Right lobe of liver (tissue), 6 donors: ENCODE data around the gene TLL2. TPM values are rescaled to one million over a fixed set of nuclear protein-coding genes. Genes with fewer than 3 reads are reported as not detected.

Experiments used
- ATAC-seq, 4 donors: fragments of 200-7000 bp; cut with Tn5 transposase; one replicate each; pipeline ENCODE4 v1.9.1; 2020; ENCODE audit warnings: mild to moderate bottlenecking in 4 of 4, moderate library complexity in 4 of 4
- DNase-seq, 3 donors: peaks; one replicate each; pipeline ENCODE4 v3.0.0-alpha.2; 2020
- H3K27ac ChIP-seq, 3 donors: fragments of 200-600 bp; one replicate each; pipeline ENCODE4 v1.8.0; 2022
- H3K27me3 ChIP-seq, 2 donors: fragments of 200-600 bp; one replicate each; pipeline ENCODE4 v1.8.0; 2022
- H3K36me3 ChIP-seq, 4 donors: fragments of 200-600 bp; sonication (generic) in 1 of 4; one replicate each; pipeline versions ENCODE4 v1.5.1 to v1.8.0; 2017 to 2022; ENCODE audit warnings: control low read depth in 1 of 4
- H3K4me1 ChIP-seq, 4 donors: fragments of 200-600 bp; sonication (generic) in 1 of 4; one replicate each; pipeline versions ENCODE4 v1.5.1 to v1.8.0; 2017 to 2022; ENCODE audit warnings: control low read depth in 1 of 4
- H3K4me3 ChIP-seq, 3 donors: fragments of 200-600 bp; one replicate each; pipeline ENCODE4 v1.8.0; 2022
- H3K9me3 ChIP-seq, 4 donors: fragments of 200-600 bp; sonication (generic) in 1 of 4; one replicate each; pipeline versions ENCODE4 v1.5.1 to v1.8.0; 2017 to 2022; ENCODE audit warnings: control low read depth in 1 of 4
- POLR2A ChIP-seq: fragments of 450-650 bp; IDR thresholded peaks from one replicate; pipeline ENCODE4 v1.6.1; 2017; ENCODE audit warnings: antibody characterized with exemption, mild to moderate bottlenecking
- WGBS: methylation state at CpG from one replicate; pipeline ENCODE4 v1.1.6; 2018; ENCODE audit warnings: low coverage, low lambda C conversion rate; ENCODE audit not compliant: insufficient coverage; ENCODE audit errors: missing lambda C conversion rate; 5-methylcytosine and 5-hydroxymethylcytosine counted together
- intact Hi-C, 2 donors: fragments of 100-400 bp; cut with DNase I; formaldehyde crosslinking; loops; one replicate each; pipeline versions ENCODE4 v1.11.2 to v1.14.1; 2022
- total RNA-seq, 6 experiments: library from RNA; depleted of rRNA in 2 of 6; stranded (reverse); fragments of >200 nt in 2 of 6; fragmentation: NEBNext Ultra II Directional in 3 of 6; extraction: Animal tissue kit (Norgen Biotek cat#: 25700) in 3 of 6; gene quantifications; one replicate each; pipeline versions ENCODE4 v1.1.0 to v1.2.4, GENCODE V29; 2016 to 2023
- TF ChIP-seq, protein P1 (sequence below), 4 donors: fragments of 200-600 bp in 3 of 4; fragments of 450-650 bp in 1 of 4; IDR thresholded peaks; one replicate each; pipeline versions ENCODE4 v1.5.1 to v1.8.0; 2016 to 2022; ENCODE audit warnings: antibody characterized with exemption in 4 of 4, mild to moderate bottlenecking in 2 of 4
- donor health status: DM: no; HTN: yes; CAD: no.
- donor health status: DM: no; HTN: no; CAD: no.
- donor health status: DM: no; HTN: no; CAD: no.
- donor health status: DM: no; HTN: yes; CAD: no.
- donor health status: DM: no; HTN: yes; CAD: no.

The TLL2 gene
- total RNA-seq, 6 experiments from 2014 or later = 0.11 to 0.14 TPM; not detected in 4

DNA sequence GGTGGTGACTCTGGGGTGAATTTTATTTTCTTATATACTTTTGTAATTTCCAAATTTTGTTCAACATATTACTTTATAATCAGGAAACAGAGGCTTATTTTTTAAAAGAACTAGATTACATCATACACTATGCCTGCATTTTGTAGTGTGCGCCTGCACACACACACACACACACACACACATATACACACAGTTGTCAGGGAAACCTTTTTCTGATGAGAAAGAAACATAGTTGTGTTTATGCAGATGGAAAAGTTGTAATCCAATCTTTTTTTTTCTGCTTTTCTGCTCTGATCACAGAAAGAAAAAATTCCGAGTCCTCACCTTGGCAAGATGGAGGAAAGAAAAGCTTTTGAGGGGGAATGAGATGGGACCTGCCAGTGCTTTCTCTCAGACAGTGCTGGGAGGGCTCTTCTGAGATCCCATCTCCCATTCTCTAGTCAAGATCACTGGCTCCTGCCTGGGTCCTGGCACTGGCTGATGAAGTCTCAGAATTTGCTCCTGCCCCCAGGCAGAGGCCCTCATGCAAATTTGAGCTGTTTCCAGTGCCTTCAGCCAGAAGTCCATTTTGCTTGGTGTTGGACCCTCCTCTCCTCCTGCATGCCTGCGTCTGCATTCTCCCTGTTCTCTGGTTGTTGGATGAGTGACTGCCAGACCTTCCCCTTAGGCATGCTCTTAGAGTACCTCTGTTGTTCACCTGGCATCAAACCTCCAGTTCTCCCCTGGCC is 59.7 kb downstream of the TLL2 start:
- DNase-seq (no peak), ATAC-seq (no peak)
- H3K36me3 ChIP-seq = no peaks in the 10 kb centered on the region
- intact Hi-C loops = no loop called here
- no peaks in the 10 kb centered on the region for H3K9me3 ChIP-seq
- no peaks in the 10 kb centered on the region for H3K27me3 ChIP-seq
- TF ChIP-seq, protein P1, sequence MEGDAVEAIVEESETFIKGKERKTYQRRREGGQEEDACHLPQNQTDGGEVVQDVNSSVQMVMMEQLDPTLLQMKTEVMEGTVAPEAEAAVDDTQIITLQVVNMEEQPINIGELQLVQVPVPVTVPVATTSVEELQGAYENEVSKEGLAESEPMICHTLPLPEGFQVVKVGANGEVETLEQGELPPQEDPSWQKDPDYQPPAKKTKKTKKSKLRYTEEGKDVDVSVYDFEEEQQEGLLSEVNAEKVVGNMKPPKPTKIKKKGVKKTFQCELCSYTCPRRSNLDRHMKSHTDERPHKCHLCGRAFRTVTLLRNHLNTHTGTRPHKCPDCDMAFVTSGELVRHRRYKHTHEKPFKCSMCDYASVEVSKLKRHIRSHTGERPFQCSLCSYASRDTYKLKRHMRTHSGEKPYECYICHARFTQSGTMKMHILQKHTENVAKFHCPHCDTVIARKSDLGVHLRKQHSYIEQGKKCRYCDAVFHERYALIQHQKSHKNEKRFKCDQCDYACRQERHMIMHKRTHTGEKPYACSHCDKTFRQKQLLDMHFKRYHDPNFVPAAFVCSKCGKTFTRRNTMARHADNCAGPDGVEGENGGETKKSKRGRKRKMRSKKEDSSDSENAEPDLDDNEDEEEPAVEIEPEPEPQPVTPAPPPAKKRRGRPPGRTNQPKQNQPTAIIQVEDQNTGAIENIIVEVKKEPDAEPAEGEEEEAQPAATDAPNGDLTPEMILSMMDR (IDR thresholded peaks at IDR 0.05) = no peak
- TF ChIP-seq POLR2A = no peak
- no peaks in the 10 kb centered on the region for H3K4me1 ChIP-seq
- 63% methylated on average over 3 of the region's 3 CpGs for WGBS
- no peak overlapping the region for H3K27ac ChIP-seq
- no peak overlapping the region for H3K4me3 ChIP-seq

DNA sequence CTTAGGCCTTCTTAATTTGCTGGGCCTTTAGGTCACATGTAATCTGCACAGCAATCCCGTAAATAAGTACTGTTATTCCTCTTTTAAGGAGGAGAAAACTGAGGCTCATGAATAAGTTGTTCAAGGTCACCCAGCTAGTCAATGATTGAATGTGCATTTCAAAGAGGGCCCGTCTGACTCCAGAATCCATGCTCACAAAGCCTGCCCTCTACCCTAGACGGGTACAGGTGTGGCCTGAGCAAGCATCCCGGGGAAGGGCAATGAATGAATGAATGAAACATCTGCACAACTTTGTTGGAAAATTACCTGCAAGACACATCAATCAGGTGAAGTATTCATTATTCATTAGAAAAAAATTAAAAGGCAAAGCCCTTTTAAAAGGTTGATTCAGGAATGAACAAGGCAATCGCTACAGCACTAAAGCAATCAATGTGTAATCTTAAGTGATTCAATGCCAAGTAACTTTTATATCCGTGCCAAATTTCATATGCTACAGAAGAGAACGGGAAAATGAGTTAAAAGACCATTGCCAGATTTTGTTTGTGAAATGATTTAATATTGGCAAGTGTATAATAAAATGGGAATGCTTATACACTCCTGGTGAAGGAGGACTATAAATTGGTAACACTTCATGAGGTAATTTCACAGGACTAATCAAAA is 61.1 kb downstream of the TLL2 start:
- WGBS = 31% methylated on average over 7 of the region's 7 CpGs

DNA sequence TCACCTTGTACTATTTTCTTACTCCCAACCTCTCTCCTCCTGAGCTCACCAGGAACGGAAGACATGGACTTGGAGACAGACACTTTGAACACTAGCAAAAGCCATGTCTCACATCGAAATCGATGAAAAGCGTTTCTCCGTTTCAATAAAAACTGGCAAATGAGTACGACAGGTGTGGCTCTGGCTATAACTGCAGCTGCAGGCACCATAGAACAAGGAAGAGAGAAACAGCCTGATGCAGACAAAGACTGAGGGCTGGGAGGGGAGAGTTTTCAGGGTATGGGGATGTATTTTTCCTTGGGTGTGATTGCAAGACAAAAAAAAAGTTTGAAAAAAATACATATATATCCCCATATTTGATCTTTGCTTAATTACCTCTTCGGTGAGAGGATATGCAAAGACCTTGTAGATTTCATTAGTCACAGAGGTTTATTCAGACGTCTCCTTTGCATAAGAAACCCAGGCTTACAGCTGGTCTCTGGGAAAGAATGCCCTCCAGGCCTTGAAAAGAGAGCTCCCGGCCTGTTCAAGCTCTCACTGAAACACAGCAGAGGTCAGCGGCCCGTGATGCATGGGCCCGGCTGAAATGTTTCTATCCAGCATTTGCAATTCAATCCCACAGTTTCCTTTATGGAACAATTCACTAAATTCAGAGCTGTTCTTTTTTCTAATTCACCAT is 63.1 kb downstream of the TLL2 start:
- ATAC-seq (no peak), DNase-seq (no peak)
- 68% methylated on average over 11 of the region's 12 CpGs for WGBS
- TF ChIP-seq POLR2A = no peak
- TF ChIP-seq, protein P1 (IDR thresholded peaks at IDR 0.05) = no peak
- intact Hi-C loops = no loop called here
- Histone ChIP-seq H3K27ac (no peak overlapping the region), H3K4me1 (no peaks in the 10 kb centered on the region), H3K4me3 (no peak overlapping the region), H3K9me3 (no peaks in the 10 kb centered on the region), H3K36me3 (no peaks in the 10 kb centered on the region), H3K27me3 (no peaks in the 10 kb centered on the region)

More for the DNA sequence above, 61.1 kb downstream of the TLL2 start:
- Histone ChIP-seq H3K36me3 (no peaks in the 10 kb centered on the region), H3K4me3 (no peak overlapping the region), H3K27ac (no peak overlapping the region), H3K9me3 (no peaks in the 10 kb centered on the region), H3K27me3 (no peaks in the 10 kb centered on the region), H3K4me1 (no peaks in the 10 kb centered on the region)
- ATAC-seq = no peak
- intact Hi-C loops = no loop called here
- no peak for DNase-seq
- TF ChIP-seq, protein P1 (IDR thresholded peaks at IDR 0.05) = no peak
- no peak for TF ChIP-seq POLR2A

DNA sequence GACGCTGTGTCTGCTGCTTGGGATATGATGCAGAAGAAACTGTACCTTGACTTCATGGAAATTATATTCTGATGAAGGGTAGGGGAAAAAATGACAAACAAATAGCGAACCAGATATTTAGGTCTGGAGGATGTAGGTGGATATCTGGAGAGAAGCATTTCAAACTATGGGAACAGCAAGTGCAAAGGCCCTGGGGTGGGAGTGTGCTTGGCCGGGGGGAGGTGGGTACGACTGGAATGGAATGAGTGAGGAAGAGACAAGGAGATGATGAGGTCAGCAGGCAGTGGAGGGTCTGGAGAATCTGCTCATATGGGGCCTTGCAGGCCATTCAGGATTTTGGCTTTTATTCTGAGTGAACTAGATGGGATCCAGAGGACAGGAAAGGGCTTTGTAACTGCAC is 65.2 kb downstream of the TLL2 start:
- Histone ChIP-seq H3K27ac (no peak overlapping the region), H3K36me3 (no peaks in the 10 kb centered on the region), H3K4me1 (no peaks in the 10 kb centered on the region), H3K4me3 (no peak overlapping the region), H3K27me3 (no peaks in the 10 kb centered on the region), H3K9me3 (no peaks in the 10 kb centered on the region)
- ATAC-seq (no peak), DNase-seq (no peak)
- WGBS = 62% methylated on average over 4 of the region's 4 CpGs
- no peak for TF ChIP-seq POLR2A
- TF ChIP-seq, protein P1 (IDR thresholded peaks at IDR 0.05) = no peak
- intact Hi-C loops = no loop called here
